GM04503 (cell line): ENCODE data around the gene ITIH3.

Source experiments
- DNase-seq: peaks from one replicate; pipeline ENCODE4 v3.0.0-alpha.2; 2012; ENCODE audit warnings: low read depth

The ITIH3 gene

DNA sequence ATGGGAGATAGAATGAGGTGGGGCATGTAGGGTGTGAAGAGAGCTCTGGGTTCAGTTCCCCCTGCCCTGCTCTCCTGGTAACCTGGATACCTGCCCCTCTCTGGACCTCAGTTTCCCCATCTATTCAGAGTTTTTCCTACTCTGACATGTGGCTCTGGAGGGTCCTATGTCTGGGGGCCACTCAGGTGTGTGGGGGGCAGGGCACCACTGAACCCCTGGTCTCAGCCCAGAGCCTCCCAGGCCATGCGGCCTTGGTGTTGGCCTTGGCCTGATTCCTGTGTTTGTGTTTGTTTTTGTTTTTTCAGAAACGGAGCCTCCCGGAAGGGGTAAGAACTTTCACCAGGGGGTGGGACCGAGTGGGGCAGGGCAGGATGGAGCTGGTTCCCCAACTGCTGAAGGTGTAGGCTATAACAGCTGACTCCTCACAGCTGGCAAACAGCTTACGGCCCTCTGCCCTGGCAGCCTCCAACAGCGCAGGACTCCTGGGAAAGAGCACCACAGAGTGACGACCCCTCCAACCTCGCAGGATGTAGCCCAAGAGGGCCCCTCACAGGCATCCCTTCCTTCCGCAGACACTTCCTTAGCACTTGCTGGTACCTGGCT, 803 bp downstream of the ITIH3 start:
- no peak for DNase-seq

DNA sequence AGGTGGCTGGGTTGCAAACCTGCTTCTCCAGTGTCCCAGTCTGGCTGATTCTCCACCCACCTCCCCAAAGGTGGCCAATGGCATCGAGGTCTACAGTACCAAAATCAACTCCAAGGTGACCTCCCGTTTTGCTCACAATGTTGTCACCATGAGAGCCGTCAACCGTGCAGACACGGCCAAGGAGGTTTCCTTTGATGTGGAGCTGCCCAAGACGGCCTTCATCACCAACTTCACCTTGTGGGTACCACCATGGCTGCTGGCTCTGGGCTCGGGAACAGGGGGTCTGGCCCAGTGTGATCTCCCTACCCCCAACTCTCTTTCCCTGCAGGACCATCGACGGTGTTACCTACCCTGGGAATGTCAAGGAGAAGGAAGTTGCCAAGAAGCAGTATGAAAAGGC, 1.8 kb downstream of the ITIH3 start:
- no peak for DNase-seq

DNA sequence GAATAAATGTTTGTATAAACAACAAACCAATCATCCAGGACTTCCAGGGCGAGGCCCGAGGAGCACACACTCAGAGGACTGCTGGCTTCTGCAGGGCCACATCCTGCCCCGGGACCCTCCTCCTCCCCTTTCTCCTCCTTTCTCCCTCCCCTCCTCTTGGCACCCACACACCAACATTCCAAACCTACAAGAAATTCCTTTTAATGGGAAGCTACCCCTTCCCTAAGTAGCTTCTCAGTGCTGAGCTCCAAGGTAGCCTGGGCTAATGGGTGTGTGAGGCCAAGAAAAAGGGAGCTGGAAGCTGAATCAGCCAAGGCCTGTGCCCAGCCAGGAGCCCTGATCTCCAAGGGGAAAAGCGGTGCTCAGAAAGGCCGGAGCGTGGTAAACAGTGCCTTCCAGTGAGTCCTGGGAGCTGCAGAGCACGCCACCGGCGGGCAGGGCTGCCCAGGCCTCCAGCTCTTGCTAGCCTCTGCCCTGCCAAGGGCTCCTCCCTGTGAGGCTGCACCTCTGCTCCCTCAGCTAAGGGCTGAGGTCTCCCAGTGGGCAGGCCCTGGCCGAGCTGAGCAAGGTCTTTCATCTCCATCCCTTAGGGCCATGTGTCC, 3.9 kb downstream of the ITIH3 start:
- no peak for DNase-seq

DNA sequence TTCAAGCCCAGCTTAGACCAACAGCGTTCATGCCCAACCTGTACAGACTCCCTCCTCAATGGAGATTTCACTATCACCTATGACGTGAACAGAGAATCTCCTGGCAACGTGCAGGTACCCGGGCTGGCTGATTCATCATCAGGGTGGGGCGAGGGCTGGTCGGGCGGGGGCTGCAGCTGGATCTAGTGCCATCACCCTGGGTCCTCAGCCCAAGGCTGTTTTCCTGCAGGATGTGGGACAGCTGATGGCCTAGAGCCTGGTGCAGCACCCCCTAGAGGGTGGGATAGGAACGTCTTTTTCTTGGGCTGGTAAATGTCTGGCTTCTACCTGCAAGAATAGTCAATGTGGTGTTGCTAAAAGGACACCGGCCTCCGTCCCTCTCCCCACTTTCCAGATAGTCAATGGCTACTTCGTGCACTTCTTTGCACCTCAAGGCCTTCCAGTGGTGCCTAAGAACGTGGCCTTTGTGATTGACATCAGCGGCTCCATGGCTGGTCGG, 4.4 kb downstream of the ITIH3 start:
- DNase-seq = no peak

DNA sequence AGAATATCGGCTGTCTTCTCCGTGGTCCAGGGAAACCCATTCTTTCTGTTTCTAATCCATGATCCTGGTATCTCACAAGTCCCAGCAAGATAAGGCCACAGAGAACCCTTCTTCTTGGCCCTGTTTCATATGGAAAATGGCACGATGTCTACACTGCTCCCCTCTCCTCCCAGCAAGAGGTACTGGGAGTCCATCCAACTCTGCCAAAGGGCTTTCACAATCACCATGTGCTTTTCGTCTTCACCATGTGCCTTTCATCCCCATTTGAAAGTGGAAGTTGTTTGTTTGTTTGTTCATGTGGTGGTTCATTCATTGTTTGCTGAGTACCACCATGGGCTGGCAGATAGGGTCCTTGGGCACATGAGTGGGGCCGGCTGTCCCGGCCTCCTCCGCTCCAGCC, 5.5 kb downstream of the ITIH3 start:
- no peak for DNase-seq

DNA sequence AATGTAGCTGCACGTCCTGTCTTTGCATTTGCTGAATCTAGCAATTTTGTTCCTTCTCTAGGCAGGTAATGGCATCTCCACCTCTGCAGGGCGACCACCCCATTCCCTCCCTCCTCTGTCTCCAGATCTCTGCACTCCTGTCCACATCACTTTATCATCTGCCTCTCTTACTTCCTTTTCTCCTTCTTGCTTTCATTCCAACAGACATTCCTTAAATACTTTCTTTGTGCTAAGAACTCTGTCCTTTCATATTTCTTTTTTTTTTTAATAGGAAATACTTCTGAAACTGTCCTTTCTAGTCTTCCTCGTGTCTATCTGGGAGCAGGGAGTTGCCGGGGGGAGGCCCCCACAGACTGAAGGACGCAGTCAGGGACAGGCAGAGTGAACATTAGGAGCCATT, 7.2 kb downstream of the ITIH3 start:
- DNase-seq = no peak

DNA sequence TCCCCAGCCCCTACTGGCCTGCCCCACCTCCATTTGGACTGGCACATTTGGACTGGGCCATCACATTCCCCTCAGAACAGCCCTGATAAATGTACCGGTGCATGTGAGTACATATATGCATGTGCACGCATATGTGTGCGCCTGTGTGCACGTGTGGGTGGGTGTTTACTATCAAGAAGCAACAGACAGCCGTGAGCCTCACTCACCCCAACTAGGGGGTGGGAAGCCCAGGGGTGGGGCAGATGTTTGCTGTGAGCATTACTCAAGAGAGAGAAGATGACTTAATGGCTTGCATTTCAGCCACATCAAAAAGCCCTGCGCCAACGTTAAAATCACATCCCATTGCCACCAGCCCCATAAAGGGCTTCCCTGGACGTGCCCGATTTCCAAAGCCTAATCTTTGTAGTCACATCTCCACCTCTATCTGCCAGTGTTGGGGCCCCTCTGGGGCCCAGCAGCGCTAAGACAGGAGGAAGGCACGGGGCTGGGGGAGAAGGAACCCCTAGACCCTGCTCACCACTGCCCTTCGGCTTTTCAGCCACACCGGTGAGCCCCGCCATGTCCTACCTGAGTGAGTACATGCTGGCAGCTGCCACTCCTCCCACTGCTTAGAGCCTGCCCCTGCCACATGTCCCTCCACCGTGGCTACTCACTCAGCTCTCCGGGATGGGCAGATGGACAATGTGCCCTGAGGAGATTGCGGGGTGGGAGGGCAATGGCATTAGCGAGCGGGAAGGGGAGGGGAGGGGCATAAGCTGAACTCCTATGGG, 10.9 kb downstream of the ITIH3 start:
- DNase-seq = no peak

DNA sequence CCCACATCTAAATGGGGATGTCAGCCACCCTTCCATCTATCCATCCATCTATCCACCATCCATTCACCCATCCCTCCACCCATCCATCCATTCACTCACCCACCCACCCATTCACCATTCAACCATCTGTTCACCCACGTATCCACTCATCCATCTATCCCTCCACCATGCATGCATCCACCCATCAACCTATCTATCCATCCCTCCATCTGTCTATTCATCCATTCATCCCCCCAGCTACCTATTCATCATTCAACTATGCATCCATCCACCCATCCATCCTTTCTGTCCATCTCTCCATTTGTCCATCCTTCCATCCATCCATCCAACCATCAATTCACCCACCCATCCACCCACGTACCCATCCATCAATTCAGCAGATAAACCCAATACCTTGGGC, 14.6 kb downstream of the ITIH3 start:
- DNase-seq = no peak

DNA sequence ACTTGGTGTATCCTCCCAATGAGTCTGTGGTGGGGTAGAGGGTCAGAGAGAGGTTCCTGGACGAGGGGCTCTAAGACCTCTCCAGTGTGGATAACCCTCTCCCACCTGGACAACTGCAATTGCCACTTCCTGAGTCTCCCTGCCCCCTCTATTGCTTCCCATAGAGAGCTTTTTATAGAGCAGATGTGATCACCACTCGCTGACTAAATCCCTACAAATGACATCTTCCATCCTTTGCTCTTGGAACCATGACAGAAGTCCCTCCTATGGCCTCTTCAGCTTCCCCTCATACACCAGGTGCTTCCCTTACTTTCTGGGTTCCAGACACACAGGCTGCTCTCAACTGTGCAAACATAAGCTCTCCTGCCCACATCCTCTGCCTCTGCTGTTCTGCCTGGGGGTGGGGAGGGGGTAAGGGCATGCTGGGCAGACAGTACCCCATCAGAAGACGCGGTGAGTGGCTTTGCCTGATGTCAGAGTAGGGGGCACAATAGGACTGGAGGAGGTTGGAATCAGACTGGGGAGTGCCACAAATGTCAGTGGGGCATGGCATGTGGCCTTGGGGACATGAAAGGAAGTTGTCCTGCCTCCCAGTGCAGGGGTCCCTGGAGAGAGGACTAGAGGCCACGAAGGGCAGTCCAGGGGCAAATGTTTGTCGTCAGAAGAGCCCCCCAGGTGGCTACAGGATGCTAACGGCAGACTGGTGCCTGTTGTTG, 15.2 kb downstream of the ITIH3 start:
- no peak for DNase-seq

DNA sequence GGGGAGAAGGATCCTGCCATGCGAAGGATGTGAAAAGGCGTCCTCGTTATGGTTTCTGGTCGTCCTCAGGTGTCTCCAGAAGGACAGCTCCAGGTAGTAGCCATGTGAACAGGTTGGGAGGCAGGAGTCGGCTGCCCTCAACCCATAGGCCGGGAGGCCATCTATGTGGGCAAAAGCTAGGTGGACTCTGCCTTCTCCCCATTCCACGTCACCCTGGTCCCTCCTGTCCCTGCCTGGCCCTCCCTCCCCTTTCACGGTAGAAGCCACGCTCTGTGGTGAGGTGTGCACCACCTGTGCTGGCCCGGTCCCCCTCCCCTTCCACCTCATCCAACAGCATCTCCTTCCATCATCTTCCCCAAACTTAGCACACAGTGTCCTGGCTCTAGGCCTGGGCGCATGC, 16.3 kb downstream of the ITIH3 start:
- DNase-seq = no peak

DNA sequence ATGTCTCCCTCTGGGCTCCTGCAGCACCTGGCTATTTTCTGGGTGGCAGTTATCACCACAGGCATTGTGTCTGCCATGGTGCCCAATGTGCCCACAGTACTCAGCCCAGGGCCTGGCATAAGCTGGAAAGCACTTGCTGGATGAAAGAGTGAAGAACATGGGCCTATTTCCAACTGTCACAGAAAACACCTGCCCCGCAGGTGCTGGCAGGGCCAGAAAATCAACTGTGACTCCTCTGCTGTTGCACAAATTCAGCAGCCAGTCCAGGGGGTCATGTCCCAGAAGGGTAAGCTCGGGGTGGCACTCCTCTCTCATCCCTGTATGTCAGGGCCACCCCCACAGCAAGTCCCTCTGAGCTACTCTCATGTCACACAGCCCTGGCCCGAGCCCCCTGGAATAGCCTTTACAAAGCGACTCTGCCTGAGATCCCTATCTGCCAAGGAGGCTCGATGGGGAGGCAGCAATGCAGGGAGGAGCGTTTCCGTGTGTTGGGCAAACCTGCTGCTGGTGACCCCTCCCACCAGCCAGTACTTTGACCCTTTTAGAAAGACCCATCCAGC, 16.9 kb downstream of the ITIH3 start:
- DNase-seq = no peak

DNA sequence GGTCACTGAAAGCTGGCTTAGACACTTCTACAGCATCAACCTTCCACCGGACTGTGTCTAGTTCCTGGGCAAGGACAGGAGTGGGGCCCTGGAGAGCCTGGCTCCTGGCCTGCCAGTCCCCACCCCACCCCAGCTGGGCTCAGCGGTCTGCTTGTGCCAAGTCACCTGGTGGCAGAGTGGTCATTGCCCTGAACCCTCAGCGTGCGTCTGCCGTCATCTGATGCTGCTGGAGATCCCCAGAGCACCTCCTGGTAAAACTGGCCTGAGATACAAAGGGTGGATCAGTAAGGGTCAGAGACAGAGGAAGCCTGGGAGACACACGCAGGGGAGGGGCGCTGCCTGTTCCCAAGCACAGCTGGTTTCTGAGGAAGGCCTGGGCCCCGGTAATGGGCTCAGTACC, 19.2 kb downstream of the ITIH3 start:
- DNase-seq = no peak

DNA sequence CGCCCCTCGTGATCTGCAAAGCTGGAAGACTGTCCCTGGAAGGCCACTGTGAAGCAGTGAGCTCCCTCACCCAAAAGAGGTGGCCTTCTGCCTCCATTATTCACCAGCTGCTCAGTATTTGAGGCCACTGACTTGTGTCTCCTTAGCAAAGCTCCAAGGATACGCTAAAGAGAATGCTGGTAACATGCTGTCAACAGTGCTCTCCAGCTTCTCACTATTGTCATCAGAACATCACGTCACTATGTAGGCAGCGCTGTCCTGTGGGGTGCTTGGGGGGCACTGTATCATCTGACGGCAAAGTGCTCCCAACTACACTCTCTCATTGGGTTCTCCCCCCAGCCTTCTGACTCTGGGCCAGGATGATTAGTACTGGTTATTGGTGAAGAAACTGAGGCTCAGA, 21.6 kb downstream of the ITIH3 start:
- no peak for DNase-seq

DNA sequence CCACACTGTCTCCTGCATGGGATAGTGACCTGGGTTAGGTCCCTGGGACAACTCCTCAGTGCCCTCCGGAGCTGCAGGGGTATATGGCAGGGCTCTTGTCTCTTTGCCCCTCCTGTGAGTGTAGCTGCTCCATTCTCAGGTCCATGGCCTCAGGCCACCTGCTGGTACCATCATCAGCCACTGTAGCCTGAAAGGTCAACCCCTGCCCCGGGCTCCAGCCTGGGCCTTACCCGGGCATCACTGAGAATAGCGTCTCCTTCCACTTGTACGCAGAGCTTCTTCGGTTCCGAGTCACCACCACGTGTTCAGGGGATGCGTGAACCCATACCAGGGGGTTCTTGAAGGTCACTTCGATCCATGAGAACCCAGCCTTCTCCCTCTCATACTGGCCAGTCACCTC, 22.1 kb downstream of the ITIH3 start:
- no peak for DNase-seq

DNA sequence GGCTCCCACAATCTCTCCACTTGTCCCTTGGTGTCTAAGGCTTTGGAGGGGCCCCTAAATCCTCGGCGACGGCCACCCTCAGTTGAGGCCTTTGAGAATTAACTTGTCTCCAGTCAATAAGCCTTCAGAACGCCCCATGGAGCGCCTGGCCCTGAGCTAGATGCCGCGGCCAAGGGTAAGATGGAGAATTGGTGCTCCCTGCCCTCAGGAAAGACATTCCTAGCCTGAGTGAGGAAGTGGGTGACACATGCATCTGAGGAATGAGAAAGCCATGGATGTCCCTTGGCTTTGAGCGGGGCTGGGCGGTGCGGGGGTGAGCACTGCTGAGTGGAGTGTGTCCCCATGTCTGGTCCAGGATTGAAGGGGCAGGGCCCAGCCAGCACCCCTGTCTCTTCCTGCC, 22.6 kb downstream of the ITIH3 start:
- DNase-seq = no peak

DNA sequence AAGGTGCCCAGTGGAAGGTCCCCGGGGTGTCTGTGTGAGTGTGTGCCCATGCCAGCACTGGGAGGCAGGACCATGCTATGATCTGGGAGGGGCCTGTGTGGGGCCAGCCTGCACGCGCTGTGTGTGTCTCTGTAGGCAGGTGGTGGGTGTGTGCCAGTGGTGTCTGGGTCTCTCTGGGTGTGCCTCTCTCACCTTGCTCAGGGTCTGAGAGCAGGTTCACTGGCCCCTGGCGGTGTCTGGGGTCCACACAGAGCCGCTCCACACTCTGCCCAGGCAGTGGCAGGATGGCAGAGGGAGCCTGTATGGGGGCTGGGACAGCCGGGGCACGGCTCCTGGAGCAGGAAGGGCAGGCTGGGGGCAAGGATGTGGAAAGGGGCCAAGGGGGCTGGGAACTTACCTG, 23.3 kb downstream of the ITIH3 start:
- no peak for DNase-seq

DNA sequence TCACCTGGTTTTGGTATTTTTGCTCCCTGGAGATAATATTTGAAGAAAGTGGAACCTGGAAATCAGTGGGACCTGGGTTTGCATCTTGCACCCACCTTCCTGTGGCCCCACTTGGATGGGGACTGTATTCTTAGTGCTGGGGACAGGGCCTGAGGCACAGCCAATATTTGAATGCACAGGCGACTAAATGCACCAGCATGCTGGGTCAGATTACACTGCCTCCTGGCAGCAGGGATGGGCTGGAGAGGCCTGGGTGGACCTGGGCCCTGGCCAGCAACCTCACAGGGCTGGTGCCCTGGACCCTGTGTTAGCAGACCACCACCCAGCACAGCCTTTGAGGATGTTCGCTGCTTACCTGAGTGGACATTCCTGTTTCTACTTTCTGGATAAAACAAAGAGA, 25.3 kb downstream of the ITIH3 start:
- DNase-seq = no peak

DNA sequence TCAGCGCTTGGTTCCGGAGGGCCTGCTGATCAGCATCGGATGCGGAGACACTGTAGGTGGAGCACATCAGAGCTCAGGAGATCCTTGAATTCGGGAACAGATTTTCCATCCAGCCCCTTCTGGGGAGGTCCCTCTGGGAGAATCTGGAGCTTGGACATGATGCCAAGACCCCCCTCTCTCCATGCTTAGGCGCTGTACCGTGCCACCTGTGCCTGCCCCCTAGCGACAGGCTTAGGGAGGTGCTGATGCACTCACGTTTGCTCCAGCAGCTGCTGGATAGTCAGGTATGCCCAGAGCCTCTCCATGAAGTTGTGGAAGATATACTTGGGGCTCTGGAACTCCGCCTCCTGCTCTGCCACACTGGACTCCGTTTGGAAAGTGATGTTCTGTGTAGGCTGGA, 26.1 kb downstream of the ITIH3 start:
- no peak for DNase-seq

DNA sequence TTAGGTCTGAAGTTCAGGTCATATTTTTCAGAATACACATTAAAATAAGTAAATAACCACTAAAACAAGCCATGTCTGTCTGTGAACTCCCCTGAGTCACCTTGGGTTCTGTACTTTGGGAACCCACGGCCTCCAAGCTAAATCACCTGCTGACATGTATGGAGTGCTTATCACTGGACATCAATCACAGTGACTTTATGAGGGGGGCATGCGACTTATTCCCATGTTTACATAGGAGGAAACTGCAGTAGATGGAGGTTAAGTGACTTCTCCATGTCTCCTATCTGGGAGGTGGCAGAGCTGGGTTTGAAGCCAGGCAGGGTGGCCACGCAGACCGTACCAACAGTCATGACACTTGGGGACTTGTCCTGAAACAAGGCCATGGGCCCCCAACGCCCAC, 27.8 kb downstream of the ITIH3 start:
- DNase-seq = no peak

DNA sequence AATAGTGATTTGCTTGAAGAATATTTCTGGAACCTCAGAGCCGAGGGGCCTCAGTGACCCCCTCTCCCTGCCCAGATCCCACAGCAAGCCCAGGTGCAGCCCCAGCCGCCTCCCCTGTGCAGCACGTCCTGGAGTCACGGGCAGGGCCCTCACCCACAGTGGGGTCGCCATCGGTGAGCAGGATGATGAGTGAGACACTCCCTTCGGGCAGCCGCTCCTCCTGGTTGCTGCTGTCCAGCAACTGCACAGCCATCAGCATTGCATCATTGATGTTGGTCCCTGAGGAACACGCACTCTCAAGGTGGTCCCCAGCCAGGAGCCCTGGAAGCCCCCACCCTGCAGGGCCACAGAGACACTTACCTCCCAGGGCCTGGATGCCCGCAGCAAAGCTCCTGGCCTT, 29.4 kb downstream of the ITIH3 start:
- no peak for DNase-seq

DNA sequence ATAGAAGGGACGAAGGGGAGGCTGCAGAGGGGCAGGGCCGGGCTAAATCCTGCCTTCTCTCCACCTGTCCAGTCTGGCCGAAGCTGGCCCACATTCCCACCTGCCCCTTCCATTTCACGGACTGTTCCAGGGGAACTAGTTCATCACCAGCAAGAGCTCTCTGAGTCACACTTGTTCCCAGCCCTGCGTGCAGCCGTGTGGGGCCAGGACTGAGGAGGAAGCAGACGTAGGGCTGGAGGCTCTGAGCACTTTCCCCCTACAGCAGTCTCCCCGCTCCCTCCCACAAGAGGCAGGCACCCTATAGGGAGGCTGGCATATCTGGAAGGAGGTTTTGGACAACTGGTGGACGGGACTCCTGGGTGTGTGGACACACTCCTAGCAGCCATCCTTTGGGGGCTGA, 32.8 kb downstream of the ITIH3 start:
- no peak for DNase-seq

DNA sequence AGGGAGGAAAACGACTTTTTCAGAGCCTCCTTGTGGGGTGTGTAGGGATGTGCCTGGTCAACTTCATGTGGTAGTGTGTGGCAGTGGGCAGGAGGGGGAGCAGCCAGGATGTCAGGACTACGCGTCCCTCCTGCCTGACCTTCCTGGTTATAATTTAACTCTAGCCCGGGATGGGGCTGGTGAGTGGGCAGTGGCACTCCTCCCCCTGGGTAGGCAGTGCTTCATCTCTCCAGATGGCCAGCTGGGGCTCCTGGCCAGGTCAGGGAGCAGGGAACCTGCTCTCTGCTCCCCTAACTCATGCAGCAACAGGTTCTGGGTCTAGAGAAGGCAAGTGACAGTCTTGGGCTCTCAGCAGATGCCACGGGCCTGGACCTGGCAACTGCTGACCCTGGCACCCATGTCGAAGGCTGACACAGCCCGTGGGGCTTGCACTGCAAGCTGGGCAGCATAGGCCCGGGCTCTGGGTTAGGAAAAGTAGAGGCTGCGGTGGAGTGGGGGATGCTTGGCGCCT, 33.3 kb downstream of the ITIH3 start:
- no peak for DNase-seq
